Superior temporal gyrus (tissue), 1 donor: ENCODE measurements around the gene SHCBP1L.

Experiments
- DNase-seq: peaks from one replicate; pipeline ENCODE4 v3.0.0-alpha.2; 2016; ENCODE audit errors: extremely low spot score

Gene SHCBP1L

GRCh38 chr1:182890927-182891610 is 61.9 kb downstream of the SHCBP1L start:
- no peak for DNase-seq

GRCh38 chr1:182889997-182890396 is 63.0 kb downstream of the SHCBP1L start:
- no peak for DNase-seq

GRCh38 chr1:182888736-182889531 is 64.0 kb downstream of the SHCBP1L start:
- DNase-seq: no peak

- no peak for DNase-seq
Measured at GRCh38 chr1:182886985-182887384, 66.0 kb downstream of the SHCBP1L start.

DNA sequence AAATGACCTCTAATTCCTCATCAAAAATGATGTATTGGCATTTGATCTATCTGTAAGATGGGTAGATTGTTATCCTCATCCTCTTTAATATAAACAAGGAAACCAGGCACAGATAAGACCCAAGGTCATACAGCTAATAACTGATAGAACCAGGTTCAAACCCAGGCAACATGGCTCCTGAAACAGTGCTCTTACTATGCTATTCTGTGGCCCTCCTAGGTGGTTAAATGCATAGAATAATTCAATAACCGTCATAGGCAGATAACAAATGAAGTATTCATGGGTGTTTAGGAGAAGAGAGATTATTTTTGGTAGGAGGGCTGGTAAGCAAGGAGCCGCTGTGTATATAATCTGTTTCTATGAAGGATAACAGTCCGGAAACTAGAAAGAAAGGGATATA is 67.4 kb downstream of the SHCBP1L start:
- no peak for DNase-seq

DNA sequence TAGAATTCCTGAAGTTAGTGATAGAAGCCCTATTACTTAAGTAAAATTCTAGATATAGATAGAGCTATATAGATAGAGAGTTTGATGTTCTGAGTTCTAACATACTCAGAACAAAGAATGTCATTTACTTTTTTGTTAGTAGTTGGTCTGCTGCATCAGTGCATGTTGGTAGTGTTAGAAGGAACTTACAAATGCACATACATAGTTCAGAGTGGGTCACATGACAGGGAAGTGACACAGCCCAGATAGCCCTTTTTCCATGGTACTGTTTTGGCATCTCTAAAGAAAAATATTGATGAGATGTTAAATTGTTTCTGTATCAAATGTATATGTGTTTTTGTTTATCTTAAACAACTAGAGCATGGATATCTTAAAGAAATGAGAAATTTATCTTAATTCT is 68.1 kb downstream of the SHCBP1L start:
- DNase-seq: no peak

DNA sequence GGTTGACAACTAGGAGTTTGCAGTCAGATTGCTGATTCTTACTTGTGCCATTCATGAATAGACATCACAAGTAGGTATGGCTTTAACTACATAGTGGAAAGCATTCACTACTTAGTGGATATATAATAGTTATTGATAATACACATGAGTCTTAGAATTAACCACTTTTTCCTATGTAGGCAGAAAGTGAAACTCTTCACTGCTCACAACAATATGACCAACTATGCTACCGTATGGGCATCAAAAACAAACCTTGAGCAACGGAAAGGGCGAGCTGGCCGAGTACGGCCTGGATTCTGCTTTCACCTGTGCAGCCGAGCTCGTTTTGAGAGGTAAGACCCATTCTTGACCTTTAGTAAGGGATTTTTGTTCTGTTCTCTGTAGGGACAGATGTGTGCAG is 75.1 kb downstream of the SHCBP1L start:
- no peak for DNase-seq

DNA sequence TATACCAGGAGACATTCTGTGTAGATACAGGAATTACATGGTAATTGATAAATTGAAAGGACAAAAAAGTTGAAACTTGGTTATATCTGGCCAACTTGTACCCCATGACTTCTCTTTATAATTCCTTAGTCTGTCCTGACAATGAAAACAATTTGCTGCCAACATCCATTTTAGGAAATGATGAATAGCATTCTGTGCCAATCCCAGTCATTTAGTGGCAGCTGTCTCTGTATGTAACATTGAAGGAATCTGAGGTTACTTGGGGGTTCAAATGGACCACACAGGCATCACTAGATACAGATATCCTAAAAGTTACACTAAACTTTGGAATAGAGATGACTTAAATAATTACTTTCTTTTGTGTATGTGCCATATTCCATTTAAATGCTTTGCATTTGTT is 75.6 kb downstream of the SHCBP1L start:
- DNase-seq: no peak

DNA sequence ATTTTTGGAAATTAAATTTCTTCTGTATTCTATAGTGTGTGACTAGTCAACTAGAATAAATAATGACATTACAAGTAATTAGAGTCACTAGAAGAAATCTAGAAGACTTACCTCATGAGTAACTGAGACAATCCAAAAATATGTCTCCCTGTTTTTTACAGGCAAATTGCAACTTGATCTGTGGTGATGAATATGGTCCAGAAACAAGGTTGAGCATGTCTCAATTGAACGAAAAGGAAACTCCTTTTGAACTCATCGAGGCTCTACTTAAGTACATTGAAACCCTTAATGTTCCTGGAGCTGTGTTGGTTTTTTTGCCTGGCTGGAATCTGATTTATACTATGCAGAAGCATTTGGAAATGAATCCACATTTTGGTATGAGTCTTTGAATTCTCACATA is 77.1 kb downstream of the SHCBP1L start:
- DNase-seq: no peak

GRCh38 chr1:182872881-182873280 is 80.1 kb downstream of the SHCBP1L start:
- DNase-seq: no peak

GRCh38 chr1:182869241-182869666 is 83.7 kb downstream of the SHCBP1L start:
- DNase-seq: no peak

DNA sequence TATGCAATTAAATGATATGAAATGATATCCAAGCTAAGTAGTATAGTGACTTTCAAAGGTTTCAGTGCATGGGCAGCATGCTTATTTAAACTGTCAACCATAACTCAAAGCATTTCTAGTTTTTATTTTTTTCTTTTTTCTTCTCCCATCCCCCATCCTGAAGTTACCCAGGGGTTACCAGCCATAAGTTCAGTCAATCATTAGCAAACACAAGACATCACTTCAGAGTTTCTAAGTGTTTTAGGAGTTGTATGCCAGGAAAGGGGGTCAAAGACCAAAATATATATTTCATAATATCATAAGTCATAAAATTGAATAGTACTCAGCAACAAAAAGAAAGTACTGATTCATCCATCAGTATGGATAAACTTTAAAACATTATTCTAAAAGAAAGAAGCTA is 85.1 kb downstream of the SHCBP1L start:
- DNase-seq: no peak

- no peak for DNase-seq
Measured at GRCh38 chr1:182863940-182864339, 89.0 kb downstream of the SHCBP1L start.

GRCh38 chr1:182862827-182863226 is 90.1 kb downstream of the SHCBP1L start:
- no peak for DNase-seq

GRCh38 chr1:182861994-182862393 is 91.0 kb downstream of the SHCBP1L start:
- DNase-seq: no peak

DNA sequence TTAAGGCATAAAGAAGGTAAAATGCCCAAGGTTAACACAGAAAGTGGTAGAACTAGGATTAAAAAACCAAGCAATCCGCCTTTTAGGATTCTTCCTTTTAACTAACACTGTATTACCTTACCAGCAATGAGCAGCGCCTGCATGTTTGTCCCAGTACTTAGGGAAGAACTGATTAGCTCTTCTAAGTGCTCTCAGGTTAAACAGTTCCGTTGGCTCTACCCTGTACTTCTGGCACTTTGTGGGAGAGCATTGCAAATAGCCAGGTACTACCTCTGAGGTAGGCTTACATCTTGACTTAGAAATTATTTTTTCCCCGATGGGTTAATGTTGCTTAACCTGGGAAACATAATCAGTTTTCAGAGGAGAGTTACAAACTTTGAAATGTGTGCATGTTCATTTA is 92.3 kb downstream of the SHCBP1L start:
- no peak for DNase-seq

GRCh38 chr1:182857212-182857611 is 95.8 kb downstream of the SHCBP1L start:
- no peak for DNase-seq

GRCh38 chr1:182855911-182856310 is 97.1 kb downstream of the SHCBP1L start:
- DNase-seq: peak; percentile 34

DNA sequence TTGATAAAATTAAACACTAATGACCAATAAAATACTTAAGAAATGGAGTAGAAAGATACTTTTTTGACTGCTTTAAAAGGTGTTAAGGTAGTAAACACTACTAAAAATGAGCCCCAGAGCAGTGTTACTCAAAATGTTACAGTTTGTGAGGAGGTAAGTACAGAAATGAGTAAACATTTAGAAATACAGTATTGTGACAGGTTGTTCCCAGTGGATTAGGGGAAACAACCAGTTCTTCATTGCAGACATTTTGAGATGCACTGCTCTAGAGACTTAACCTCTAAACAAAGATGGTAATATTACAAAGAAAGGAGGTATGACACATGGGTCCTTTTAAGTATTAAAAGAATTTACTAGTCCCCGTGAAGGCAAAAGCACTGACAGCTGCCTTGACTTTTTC is 101.1 kb downstream of the SHCBP1L start:
- DNase-seq: no peak

DNA sequence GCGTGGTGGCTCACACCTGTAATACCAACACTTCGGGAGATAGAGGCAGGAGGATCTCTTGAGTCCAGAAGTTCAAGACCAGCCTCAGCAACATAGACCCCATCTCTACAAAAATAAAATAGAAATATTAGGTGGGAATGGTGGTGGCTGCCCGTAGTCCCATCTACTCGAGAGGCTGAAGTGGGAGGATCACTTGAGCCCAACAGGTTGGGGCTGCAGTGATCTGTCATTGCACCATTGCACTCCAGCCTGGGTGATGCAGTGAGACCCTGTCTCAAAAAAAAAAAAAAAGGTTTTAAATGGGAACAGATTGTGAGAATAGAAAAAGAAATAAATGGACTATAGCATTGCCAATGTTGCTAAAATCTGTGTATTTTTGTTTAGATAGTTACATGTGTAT is 102.6 kb downstream of the SHCBP1L start:
- no peak for DNase-seq
